Stimulated activated CD8-positive, alpha-beta memory T cell treated with anti-CD3 and anti-CD28 coated beads, Interleukin-12 subunit alpha, Interleukin-12 subunit beta, amount 100 ng/mL, for 24 hours (primary cell): ENCODE results near the gene C9orf40.

Source experiments
- DNase-seq: peaks from one replicate; pipeline ENCODE4 v3.0.0-alpha.2; 2020; ENCODE audit errors: extremely low read depth

C9orf40 gene

DNA sequence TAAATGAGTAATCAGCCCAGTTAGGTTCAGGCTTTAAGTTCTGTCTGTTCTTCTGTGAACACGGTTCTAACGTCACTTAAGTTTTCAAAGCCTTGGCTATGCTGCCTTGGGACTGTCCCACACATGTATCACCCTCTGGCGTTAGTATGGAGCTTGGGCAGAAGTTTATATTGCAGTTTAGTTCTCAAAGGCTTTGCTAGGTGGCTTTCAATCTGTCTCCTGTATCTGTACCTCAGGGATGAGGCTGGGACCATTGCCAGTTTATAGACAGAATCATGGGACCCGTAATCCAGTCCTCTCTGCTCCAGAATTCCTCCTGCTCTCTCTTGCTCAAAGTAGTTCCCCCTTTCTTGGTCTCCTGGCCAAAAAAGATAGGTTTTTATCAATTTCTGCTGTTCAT, 12.1 kb downstream of the C9orf40 start:
- no peak for DNase-seq

DNA sequence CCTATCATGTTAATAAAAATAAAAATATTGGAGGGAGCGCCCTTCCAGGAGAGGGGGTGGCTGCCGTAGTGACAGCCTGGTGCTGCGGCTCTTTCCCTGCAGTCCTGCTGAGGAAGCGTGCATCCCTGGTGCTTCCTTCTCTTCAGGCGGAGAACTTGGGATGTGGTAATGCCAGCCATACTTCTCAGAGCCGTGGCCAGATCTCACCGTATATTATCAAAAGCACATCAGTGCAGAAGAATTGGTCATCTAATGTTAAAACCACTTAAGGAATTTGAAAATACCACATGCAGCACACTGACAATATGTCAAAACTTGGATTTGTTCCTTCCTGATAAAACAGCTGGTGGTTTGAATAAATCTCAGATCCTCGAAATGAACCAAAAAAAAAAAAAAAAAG, 17.7 kb downstream of the C9orf40 start:
- no peak for DNase-seq

DNA sequence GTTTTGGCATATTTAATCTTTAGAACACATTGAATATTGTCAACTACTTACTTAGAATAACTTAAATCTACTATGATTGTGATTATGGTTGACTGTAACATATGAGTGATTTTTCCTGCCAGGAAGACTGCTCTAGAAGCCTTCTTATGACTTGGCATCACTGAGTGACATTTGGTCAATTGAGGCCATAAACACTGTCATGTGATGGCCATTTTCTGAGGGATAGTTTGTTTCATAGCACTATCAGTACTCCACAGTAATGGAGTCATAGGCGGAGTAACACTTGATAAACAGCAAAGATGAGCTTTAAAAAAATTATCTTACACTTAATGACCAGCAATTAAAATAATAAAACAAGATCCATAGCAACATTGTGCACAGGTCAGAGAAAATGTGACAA, 31.0 kb downstream of the C9orf40 start:
- DNase-seq = no peak

DNA sequence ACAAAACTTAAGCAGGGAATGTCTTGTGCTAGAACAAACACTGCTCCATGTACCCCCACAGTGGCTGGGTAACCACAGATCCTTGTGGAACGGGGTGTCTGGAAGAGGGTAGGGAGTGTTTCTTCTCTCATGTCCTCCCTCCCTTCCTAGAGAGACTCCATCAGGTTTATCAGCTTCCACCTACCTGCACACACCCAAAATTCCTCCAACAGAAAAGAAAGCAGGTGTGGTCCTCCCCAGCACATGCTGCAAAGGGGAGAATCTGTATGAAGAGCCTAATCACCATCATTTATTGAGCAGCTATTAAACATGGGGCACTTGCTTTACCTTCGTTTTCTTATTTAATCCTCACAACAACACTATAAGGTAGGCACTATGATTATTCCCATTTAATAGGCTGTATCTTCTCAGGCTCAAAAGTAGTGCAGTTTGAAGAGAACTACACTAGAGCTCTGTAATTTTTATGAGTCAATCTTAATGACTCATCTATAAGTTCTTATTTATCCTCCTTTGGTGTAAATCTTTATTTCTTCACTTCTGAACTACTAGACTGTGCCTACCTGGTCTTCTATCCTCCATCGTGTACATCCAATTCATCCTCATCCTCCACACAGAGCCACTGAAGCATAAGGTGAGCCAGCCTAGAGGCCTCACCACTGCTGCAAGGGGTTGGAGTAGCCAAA, 31.6 kb downstream of the C9orf40 start:
- no peak for DNase-seq

DNA sequence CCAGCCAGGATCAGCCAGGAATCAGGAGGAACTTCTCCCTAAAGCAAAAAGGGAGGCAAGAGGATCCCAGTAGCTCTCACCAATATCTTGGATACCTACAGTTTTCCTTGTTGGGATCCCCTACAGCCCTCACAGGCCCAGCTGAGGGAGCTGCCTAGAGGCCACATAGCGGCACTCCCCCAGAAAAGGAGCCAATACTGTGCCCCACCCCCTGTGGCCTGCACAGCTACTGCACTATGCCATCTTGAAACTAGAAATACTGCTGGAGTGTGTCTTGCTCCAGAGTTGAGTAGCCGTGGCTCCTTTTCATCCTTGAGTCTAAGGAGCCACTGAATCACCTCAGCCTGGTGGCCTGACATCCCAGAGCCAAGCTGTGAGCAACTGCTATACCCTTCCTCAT, 42.7 kb downstream of the C9orf40 start:
- DNase-seq = no peak

DNA sequence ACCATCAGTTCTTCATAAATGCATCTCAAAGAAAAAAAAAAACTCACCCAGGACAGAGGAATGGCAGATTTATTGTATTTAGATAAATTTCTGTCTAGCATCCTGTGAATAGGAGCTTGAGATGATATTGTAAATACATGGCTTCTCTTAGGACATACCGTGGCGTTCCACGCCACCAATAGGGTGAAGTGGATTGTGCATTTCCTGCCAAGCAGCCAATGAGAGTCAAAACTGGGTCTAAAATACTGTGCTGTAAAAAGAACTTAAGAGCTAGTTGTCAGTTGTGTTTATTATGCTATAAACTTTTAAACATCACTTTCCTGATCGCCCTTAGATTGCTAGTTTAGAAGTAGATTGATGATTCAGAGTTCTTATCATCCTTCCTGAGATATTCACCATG, 44.0 kb downstream of the C9orf40 start:
- no peak for DNase-seq

DNA sequence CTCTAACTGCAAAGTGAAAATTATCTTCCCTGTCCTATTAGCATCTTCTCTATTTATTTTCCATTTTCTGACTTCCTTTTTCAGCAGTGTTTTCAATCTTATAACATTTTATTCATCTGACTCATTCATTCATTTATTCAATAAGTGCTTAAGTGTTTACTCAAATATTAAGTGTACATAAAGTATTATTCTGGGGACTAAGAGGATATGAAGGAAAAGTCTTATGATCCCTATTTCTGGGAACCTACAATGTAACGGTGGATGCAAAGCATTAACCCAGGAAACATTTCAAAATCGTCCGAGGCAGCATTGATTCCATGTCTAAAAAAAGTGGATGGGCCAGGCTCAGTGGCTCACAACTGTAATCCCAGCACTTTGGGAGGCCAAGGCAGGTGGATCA, 45.6 kb downstream of the C9orf40 start:
- DNase-seq = no peak

DNA sequence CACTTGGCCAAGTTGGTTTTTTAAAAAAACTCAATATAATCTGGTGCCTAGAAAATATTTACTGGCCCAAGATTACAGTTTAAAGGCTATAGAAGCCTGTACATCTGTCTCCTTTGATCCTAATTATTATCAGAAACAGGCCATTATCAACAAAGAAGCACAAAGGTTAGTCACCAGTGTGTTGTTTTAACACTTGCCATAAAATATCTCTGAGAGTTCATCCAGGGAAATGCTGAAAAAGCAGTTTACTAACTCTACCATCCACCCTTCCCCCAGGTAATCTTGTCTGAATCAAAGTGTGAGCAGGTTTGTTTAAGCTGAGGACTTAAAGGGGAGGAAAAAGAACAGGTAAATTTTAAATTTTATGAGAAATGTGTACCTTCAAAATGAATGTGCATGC, 51.7 kb downstream of the C9orf40 start:
- DNase-seq = no peak
